KMS-11 (cell line): ENCODE results near the gene FAHD2A.

Source experiments
- H2AFZ ChIP-seq: fragments of 200-600 bp; sonication (generic); 2 replicates; pipeline ENCODE4 v1.6.1; 2016; ENCODE audit warnings: antibody characterized with exemption, mixed run types, low read depth
- H3K27ac ChIP-seq: fragments of 200-600 bp; sonication (generic); 2 replicates; pipeline ENCODE4 v1.6.1; 2016; ENCODE audit warnings: mild to moderate bottlenecking, mixed run types
- H3K27me3 ChIP-seq: fragments of 200-600 bp; sonication (generic); 2 replicates; pipeline ENCODE4 v1.6.1; 2017; ENCODE audit warnings: mild to moderate bottlenecking, low read depth, mixed run types, moderate library complexity; ENCODE audit not compliant: insufficient read depth
- H3K36me3 ChIP-seq: fragments of 200-600 bp; sonication (generic); 2 replicates; pipeline ENCODE4 v1.6.1; 2017; ENCODE audit warnings: mild to moderate bottlenecking, mixed run types; ENCODE audit not compliant: insufficient read depth
- H3K4me1 ChIP-seq: fragments of 200-600 bp; sonication (generic); 2 replicates; pipeline ENCODE4 v1.6.1; 2016; ENCODE audit warnings: mild to moderate bottlenecking, low read depth, mixed run types; ENCODE audit not compliant: poor library complexity, severe bottlenecking
- H3K4me2 ChIP-seq: fragments of 200-600 bp; sonication (generic); 2 replicates; pipeline ENCODE4 v1.7.0; 2016; ENCODE audit warnings: mild to moderate bottlenecking, mixed run types
- H3K4me3 ChIP-seq: fragments of 200-600 bp; sonication (generic); IDR thresholded peaks from 2 replicates; pipeline ENCODE4 v1.6.1; 2017; ENCODE audit warnings: low read depth, low read length, mixed read lengths; ENCODE audit not compliant: insufficient read depth
- H3K79me2 ChIP-seq: fragments of 200-600 bp; sonication (generic); 2 replicates; pipeline ENCODE4 v1.6.1; 2016; ENCODE audit warnings: low read depth, mixed run types; ENCODE audit not compliant: insufficient read depth
- H3K9ac ChIP-seq: fragments of 200-600 bp; sonication (generic); 2 replicates; pipeline ENCODE4 v1.6.1; 2016; ENCODE audit warnings: mild to moderate bottlenecking, mixed run types
- H4K20me1 ChIP-seq: fragments of 200-600 bp; sonication (generic); 2 replicates; pipeline ENCODE4 v1.6.1; 2016; ENCODE audit warnings: mild to moderate bottlenecking, mixed run types; ENCODE audit not compliant: insufficient read depth
- CTCF ChIP-seq: fragments of 200-600 bp; sonication (generic); conservative IDR thresholded peaks from 2 replicates; pipeline ENCODE4 v1.6.1; 2017; ENCODE audit warnings: low read depth, mild to moderate bottlenecking, antibody characterized with exemption, low read length, moderate library complexity, mixed read lengths

FAHD2A gene

GRCh38 chr2:95391641-95392310, 10.7 kb upstream of the FAHD2A start:
- H3K27me3 ChIP-seq = no peaks in the 10 kb centered on the region
- H4K20me1 ChIP-seq = no peaks in the 10 kb centered on the region
- H3K4me3 ChIP-seq = no peak overlapping the region
- no peak overlapping the region for H2AFZ ChIP-seq
- no peaks in the 10 kb centered on the region for H3K36me3 ChIP-seq
- no peak overlapping the region for H3K27ac ChIP-seq
- TF ChIP-seq CTCF = no peak
- H3K79me2 ChIP-seq = no peaks in the 10 kb centered on the region
- H3K4me1 ChIP-seq = no peaks in the 10 kb centered on the region
- no peak overlapping the region for H3K4me2 ChIP-seq
- H3K9ac ChIP-seq = no peak overlapping the region

- Histone ChIP-seq H3K9ac (no peak overlapping the region), H3K36me3 (no peaks in the 10 kb centered on the region), H3K4me3 (no peak overlapping the region), H3K79me2 (no peaks in the 10 kb centered on the region), H3K27me3 (no peaks in the 10 kb centered on the region), H3K4me2 (no peak overlapping the region), H4K20me1 (no peaks in the 10 kb centered on the region), H3K27ac (no peak overlapping the region), H3K4me1 (no peaks in the 10 kb centered on the region), H2AFZ (no peak overlapping the region)
- TF ChIP-seq CTCF = no peak
Observed at GRCh38 chr2:95392320-95392719, 10.2 kb upstream of the FAHD2A start.

- Histone ChIP-seq H3K4me1 (no peaks in the 10 kb centered on the region), H3K27ac (no peak overlapping the region), H3K27me3 (no peaks in the 10 kb centered on the region), H3K9ac (no peak overlapping the region), H2AFZ (no peak overlapping the region), H3K4me2 (no peak overlapping the region), H3K4me3 (no peak overlapping the region), H4K20me1 (no peaks in the 10 kb centered on the region), H3K36me3 (no peaks in the 10 kb centered on the region), H3K79me2 (no peaks in the 10 kb centered on the region)
- peak; percentile 37; the same call in 1 of the 2 replicates for TF ChIP-seq CTCF
Observed at GRCh38 chr2:95392730-95393455, 9.6 kb upstream of the FAHD2A start.

GRCh38 chr2:95393901-95394300, 8.6 kb upstream of the FAHD2A start:
- H2AFZ ChIP-seq = no peak overlapping the region
- H3K27ac ChIP-seq = no peak overlapping the region
- H3K27me3 ChIP-seq = no peaks in the 10 kb centered on the region
- no peak overlapping the region for H3K4me3 ChIP-seq
- H4K20me1 ChIP-seq = no peaks in the 10 kb centered on the region
- no peak overlapping the region for H3K4me2 ChIP-seq
- no peaks in the 10 kb centered on the region for H3K4me1 ChIP-seq
- H3K79me2 ChIP-seq = no peaks in the 10 kb centered on the region
- no peak overlapping the region for H3K9ac ChIP-seq
- H3K36me3 ChIP-seq = no peaks in the 10 kb centered on the region
- TF ChIP-seq CTCF = no peak
